Spleen (tissue), 7 donors: ENCODE measurements around the gene EFNB2.

Experiments used
- POLR2A ChIP-seq, 3 donors: fragments of 450-650 bp; IDR thresholded peaks; one replicate each; pipeline ENCODE4 v1.5.1; 2017; ENCODE audit warnings: antibody characterized with exemption in 3 of 3, mild to moderate bottlenecking in 1 of 3
- POLR2AphosphoS5 ChIP-seq, 3 donors: sonication (generic); formaldehyde crosslinking; IDR thresholded peaks; one replicate each; pipeline ENCODE4 v1.5.1; 2017; ENCODE audit warnings: antibody characterized with exemption in 3 of 3
- TF ChIP-seq, protein P1 (sequence below), 11 experiments: fragments of 200-600 bp in 7 of 11; fragments of 450-650 bp in 4 of 11; sonication (generic) in 4 of 11; IDR thresholded peaks in 8 of 11; conservative IDR thresholded peaks in 3 of 11; 1 replicate in 7 of 11; 2 replicates in 4 of 11; pipeline versions ENCODE4 v1.4.0 to v1.8.0; 2016 to 2021; ENCODE audit warnings: antibody characterized with exemption in 11 of 11, inconsistent platforms in 4 of 11, mild to moderate bottlenecking in 1 of 11
- donor health status: DM: no; HTN: no; CAD: no; lungs with moderate emphysema.
- donor health status: DM: no; HTN: no; CAD: no.
- donor health status: DM: no; HTN: no; CAD: no.

DNA sequence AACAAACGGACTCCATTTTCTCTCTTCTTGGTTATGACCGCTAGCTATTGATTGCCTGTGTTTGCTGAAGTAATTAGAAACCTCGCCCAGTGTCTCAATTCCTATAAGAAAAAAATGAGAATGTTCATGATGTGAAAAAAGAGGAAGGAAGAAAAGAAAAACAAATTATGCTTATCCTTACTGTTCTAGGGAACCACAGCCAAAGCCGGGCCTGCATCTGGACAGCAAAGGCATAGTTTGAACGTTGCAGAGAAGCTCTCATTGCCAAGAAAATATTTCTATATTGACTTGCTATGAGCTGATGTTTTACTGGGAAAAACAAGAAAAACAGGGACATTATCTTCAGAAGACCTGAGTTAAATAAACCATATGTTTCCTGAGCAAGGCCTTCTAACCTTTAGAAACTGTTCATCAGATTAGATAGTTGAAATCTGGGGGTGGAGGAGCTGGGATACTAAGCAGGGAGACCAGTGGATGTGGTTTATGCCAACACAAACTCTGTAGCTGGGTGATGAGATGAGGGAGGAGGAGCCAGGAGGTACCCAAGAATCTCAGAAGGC is 55.0 kb downstream of the EFNB2 start:
- TF ChIP-seq, protein P1, sequence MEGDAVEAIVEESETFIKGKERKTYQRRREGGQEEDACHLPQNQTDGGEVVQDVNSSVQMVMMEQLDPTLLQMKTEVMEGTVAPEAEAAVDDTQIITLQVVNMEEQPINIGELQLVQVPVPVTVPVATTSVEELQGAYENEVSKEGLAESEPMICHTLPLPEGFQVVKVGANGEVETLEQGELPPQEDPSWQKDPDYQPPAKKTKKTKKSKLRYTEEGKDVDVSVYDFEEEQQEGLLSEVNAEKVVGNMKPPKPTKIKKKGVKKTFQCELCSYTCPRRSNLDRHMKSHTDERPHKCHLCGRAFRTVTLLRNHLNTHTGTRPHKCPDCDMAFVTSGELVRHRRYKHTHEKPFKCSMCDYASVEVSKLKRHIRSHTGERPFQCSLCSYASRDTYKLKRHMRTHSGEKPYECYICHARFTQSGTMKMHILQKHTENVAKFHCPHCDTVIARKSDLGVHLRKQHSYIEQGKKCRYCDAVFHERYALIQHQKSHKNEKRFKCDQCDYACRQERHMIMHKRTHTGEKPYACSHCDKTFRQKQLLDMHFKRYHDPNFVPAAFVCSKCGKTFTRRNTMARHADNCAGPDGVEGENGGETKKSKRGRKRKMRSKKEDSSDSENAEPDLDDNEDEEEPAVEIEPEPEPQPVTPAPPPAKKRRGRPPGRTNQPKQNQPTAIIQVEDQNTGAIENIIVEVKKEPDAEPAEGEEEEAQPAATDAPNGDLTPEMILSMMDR (IDR thresholded peaks at IDR 0.05 in 8 of 11, conservative IDR thresholded peaks at IDR 0.05 in 3 of 11) = no peak
- no peak for TF ChIP-seq POLR2A (IDR thresholded peaks at IDR 0.05)
- TF ChIP-seq POLR2AphosphoS5 (IDR thresholded peaks at IDR 0.05) = no peak
